A549 (cell line): Measurements from ENCODE around the gene SPATA16.

Source experiments
- BHLHE40 ChIP-seq: IDR thresholded peaks from 2 replicates; pipeline ENCODE4 v1.6.1; 2012; ENCODE audit warnings: low read depth, low read length, inconsistent platforms
- CHD4 ChIP-seq: fragments of 200-600 bp; sonication (generic); IDR thresholded peaks from 2 replicates; pipeline ENCODE4 v1.6.1; 2016; ENCODE audit warnings: antibody characterized with exemption, mild to moderate bottlenecking, borderline replicate concordance
- ESRRA ChIP-seq: fragments of 150-350 bp; IDR thresholded peaks from 2 replicates; pipeline ENCODE4 v1.6.1; 2014; ENCODE audit warnings: mild to moderate bottlenecking, low read length, borderline replicate concordance
- MAZ ChIP-seq: fragments of 150-350 bp; IDR thresholded peaks from 2 replicates; pipeline ENCODE4 v1.6.1; 2014; ENCODE audit warnings: antibody characterized with exemption, low read depth, low read length, borderline replicate concordance
- POLR2A ChIP-seq: IDR thresholded peaks from 2 replicates; pipeline ENCODE4 v1.6.1; 2012; ENCODE audit warnings: mild to moderate bottlenecking, low read length
- ZSCAN20 ChIP-seq: fragments of 250-450 bp; sonication (Bioruptor Pico); IDR thresholded peaks from 2 replicates; pipeline ENCODE4 v1.8.0; 2022; ENCODE audit warnings: mild to moderate bottlenecking, moderate library complexity
- TF ChIP-seq, protein P1 (sequence below): fragments of >200 bp; sonication (Bioruptor Twin); formaldehyde crosslinking; IDR thresholded peaks from 3 replicates; pipeline ENCODE4 v1.5.1; 2016
- TF ChIP-seq, protein P2 (sequence below): IDR thresholded peaks from 2 replicates; pipeline ENCODE4 v1.6.1; 2012

DNA sequence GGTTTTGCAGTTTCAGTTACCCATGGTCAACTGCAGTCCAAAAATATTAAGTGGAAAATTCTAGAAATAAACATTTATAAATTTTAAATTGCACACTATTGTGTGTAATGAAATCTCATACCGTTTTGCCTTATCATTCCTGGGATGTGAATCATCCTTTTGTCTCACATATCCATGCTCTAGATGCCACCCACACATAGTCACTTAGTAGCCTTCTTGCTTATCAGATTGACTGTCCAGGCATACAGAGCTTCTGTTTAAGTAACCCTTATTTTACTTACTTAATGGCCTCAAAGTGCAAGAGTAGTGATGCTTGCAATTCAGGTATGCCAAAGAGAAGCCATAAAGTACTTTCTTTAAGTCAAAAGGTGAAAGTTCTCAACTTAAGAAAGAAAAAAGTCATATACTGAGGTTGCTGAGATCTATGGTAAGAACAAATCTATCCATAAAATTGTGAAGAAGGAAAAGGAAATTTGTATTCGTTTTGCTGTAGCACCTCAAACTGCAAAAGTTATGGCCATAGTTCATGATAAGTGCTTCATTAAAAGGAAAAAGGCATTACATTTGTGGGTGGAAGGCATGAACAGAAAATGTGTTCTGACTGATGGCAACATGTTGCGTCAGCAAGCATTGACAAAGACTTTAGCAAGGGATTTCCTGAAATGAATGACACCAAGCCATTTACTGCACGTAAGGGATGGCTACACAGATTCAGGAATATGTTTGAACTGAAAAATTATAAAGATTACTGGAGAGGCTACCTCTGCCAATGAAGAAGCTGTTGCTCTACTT lies 43.8 kb downstream of the SPATA16 start:
- TF ChIP-seq ZSCAN20 (CRISPR knock-in tag), result no peak
- no peak for TF ChIP-seq MAZ
- TF ChIP-seq, protein P1, sequence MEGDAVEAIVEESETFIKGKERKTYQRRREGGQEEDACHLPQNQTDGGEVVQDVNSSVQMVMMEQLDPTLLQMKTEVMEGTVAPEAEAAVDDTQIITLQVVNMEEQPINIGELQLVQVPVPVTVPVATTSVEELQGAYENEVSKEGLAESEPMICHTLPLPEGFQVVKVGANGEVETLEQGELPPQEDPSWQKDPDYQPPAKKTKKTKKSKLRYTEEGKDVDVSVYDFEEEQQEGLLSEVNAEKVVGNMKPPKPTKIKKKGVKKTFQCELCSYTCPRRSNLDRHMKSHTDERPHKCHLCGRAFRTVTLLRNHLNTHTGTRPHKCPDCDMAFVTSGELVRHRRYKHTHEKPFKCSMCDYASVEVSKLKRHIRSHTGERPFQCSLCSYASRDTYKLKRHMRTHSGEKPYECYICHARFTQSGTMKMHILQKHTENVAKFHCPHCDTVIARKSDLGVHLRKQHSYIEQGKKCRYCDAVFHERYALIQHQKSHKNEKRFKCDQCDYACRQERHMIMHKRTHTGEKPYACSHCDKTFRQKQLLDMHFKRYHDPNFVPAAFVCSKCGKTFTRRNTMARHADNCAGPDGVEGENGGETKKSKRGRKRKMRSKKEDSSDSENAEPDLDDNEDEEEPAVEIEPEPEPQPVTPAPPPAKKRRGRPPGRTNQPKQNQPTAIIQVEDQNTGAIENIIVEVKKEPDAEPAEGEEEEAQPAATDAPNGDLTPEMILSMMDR, result no peak
- TF ChIP-seq BHLHE40, result no peak
- TF ChIP-seq CHD4, result no peak
- TF ChIP-seq POLR2A, result no peak
- no peak for TF ChIP-seq ESRRA
- TF ChIP-seq, protein P2, sequence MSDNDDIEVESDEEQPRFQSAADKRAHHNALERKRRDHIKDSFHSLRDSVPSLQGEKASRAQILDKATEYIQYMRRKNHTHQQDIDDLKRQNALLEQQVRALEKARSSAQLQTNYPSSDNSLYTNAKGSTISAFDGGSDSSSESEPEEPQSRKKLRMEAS, result no peak
